Ishikawa (cell line): ENCODE measurements around the gene THADA.

Experiments used
- EP300 ChIP-seq: IDR thresholded peaks from 2 replicates; pipeline ENCODE4 v1.6.1; 2012; ENCODE audit warnings: borderline replicate concordance
- TF ChIP-seq, protein P1 (sequence below): IDR thresholded peaks from 2 replicates; pipeline ENCODE4 v1.6.1; 2012; ENCODE audit warnings: low read depth, mild to moderate bottlenecking

DNA sequence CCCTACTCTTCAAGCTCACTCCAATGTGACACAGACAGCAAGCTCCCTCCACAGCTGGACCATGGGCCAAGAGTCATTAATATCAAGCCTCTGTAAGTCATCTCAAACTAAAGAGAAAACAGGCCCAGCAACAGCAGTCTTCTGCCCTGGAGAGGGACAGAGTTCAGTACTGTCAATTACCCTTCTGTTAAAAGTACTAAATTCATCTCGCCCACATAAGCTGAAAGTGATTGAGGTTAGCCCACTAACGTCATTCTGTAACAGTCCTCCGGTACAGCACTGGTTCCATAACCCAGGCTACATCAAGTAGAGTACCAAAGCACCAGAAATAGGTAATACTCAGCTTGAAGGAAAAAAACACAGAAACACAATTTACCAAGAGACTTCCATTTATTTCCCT lies 25.9 kb downstream of the THADA start:
- TF ChIP-seq, protein P1, sequence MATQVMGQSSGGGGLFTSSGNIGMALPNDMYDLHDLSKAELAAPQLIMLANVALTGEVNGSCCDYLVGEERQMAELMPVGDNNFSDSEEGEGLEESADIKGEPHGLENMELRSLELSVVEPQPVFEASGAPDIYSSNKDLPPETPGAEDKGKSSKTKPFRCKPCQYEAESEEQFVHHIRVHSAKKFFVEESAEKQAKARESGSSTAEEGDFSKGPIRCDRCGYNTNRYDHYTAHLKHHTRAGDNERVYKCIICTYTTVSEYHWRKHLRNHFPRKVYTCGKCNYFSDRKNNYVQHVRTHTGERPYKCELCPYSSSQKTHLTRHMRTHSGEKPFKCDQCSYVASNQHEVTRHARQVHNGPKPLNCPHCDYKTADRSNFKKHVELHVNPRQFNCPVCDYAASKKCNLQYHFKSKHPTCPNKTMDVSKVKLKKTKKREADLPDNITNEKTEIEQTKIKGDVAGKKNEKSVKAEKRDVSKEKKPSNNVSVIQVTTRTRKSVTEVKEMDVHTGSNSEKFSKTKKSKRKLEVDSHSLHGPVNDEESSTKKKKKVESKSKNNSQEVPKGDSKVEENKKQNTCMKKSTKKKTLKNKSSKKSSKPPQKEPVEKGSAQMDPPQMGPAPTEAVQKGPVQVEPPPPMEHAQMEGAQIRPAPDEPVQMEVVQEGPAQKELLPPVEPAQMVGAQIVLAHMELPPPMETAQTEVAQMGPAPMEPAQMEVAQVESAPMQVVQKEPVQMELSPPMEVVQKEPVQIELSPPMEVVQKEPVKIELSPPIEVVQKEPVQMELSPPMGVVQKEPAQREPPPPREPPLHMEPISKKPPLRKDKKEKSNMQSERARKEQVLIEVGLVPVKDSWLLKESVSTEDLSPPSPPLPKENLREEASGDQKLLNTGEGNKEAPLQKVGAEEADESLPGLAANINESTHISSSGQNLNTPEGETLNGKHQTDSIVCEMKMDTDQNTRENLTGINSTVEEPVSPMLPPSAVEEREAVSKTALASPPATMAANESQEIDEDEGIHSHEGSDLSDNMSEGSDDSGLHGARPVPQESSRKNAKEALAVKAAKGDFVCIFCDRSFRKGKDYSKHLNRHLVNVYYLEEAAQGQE, result no peak
- TF ChIP-seq EP300, result no peak
